Liver (tissue), 3 donors: ENCODE results near the gene NOS2.
"Not testable (repeated sequence)": the region's sequence is repeated elsewhere in the genome, so short reads cannot be mapped to it uniquely, and the experiment has no call there.

Experiments used
- NR2F2 ChIP-seq: IDR thresholded peaks from 2 replicates; pipeline ENCODE4 v1.6.1; 2016; ENCODE audit warnings: antibody characterized with exemption
- RAD21 ChIP-seq, 2 donors: IDR thresholded peaks; 2 replicates each; pipeline ENCODE4 v1.6.1; 2016; ENCODE audit warnings: antibody characterized with exemption in 2 of 2, mild to moderate bottlenecking in 2 of 2
- RXRA ChIP-seq, 2 donors: IDR thresholded peaks; 2 replicates each; pipeline ENCODE4 v1.6.1; 2017 to 2018; ENCODE audit warnings: antibody characterized with exemption in 2 of 2, mild to moderate bottlenecking in 1 of 2
- ZBTB33 ChIP-seq: IDR thresholded peaks from 2 replicates; pipeline ENCODE4 v1.6.1; 2016; ENCODE audit warnings: antibody characterized with exemption
- TF ChIP-seq, protein P1 (sequence below): IDR thresholded peaks from 2 replicates; pipeline ENCODE4 v1.6.1; 2016; ENCODE audit warnings: antibody characterized with exemption, mild to moderate bottlenecking
- TF ChIP-seq, protein P2 (sequence below): IDR thresholded peaks from 2 replicates; pipeline ENCODE4 v1.6.1; 2016; ENCODE audit warnings: antibody characterized with exemption
- TF ChIP-seq, protein P3 (sequence below): fragments of 150-350 bp; IDR thresholded peaks from 2 replicates; pipeline ENCODE4 v1.5.1; 2017; ENCODE audit warnings: improper control_type of control experiment, low read depth, low read length; ENCODE audit not compliant: missing input control
- donor health status: healthy.
- donor health status: healthy.

- TF ChIP-seq, protein P1, sequence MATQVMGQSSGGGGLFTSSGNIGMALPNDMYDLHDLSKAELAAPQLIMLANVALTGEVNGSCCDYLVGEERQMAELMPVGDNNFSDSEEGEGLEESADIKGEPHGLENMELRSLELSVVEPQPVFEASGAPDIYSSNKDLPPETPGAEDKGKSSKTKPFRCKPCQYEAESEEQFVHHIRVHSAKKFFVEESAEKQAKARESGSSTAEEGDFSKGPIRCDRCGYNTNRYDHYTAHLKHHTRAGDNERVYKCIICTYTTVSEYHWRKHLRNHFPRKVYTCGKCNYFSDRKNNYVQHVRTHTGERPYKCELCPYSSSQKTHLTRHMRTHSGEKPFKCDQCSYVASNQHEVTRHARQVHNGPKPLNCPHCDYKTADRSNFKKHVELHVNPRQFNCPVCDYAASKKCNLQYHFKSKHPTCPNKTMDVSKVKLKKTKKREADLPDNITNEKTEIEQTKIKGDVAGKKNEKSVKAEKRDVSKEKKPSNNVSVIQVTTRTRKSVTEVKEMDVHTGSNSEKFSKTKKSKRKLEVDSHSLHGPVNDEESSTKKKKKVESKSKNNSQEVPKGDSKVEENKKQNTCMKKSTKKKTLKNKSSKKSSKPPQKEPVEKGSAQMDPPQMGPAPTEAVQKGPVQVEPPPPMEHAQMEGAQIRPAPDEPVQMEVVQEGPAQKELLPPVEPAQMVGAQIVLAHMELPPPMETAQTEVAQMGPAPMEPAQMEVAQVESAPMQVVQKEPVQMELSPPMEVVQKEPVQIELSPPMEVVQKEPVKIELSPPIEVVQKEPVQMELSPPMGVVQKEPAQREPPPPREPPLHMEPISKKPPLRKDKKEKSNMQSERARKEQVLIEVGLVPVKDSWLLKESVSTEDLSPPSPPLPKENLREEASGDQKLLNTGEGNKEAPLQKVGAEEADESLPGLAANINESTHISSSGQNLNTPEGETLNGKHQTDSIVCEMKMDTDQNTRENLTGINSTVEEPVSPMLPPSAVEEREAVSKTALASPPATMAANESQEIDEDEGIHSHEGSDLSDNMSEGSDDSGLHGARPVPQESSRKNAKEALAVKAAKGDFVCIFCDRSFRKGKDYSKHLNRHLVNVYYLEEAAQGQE, result not testable (repeated sequence)
- TF ChIP-seq RAD21 (IDR thresholded peaks at IDR 0.05); NR2F2; RXRA (IDR thresholded peaks at IDR 0.05); ZBTB33: not testable (repeated sequence)
- TF ChIP-seq, protein P2, sequence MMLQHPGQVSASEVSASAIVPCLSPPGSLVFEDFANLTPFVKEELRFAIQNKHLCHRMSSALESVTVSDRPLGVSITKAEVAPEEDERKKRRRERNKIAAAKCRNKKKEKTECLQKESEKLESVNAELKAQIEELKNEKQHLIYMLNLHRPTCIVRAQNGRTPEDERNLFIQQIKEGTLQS, result not testable (repeated sequence)
- TF ChIP-seq, protein P3, sequence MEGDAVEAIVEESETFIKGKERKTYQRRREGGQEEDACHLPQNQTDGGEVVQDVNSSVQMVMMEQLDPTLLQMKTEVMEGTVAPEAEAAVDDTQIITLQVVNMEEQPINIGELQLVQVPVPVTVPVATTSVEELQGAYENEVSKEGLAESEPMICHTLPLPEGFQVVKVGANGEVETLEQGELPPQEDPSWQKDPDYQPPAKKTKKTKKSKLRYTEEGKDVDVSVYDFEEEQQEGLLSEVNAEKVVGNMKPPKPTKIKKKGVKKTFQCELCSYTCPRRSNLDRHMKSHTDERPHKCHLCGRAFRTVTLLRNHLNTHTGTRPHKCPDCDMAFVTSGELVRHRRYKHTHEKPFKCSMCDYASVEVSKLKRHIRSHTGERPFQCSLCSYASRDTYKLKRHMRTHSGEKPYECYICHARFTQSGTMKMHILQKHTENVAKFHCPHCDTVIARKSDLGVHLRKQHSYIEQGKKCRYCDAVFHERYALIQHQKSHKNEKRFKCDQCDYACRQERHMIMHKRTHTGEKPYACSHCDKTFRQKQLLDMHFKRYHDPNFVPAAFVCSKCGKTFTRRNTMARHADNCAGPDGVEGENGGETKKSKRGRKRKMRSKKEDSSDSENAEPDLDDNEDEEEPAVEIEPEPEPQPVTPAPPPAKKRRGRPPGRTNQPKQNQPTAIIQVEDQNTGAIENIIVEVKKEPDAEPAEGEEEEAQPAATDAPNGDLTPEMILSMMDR, result not testable (repeated sequence)
Measured at GRCh38 chr17:27749562-27750150, 50.7 kb downstream of the NOS2 start.
